ENCODE measurements around the gene OTOG.

OTOG gene, protein sequence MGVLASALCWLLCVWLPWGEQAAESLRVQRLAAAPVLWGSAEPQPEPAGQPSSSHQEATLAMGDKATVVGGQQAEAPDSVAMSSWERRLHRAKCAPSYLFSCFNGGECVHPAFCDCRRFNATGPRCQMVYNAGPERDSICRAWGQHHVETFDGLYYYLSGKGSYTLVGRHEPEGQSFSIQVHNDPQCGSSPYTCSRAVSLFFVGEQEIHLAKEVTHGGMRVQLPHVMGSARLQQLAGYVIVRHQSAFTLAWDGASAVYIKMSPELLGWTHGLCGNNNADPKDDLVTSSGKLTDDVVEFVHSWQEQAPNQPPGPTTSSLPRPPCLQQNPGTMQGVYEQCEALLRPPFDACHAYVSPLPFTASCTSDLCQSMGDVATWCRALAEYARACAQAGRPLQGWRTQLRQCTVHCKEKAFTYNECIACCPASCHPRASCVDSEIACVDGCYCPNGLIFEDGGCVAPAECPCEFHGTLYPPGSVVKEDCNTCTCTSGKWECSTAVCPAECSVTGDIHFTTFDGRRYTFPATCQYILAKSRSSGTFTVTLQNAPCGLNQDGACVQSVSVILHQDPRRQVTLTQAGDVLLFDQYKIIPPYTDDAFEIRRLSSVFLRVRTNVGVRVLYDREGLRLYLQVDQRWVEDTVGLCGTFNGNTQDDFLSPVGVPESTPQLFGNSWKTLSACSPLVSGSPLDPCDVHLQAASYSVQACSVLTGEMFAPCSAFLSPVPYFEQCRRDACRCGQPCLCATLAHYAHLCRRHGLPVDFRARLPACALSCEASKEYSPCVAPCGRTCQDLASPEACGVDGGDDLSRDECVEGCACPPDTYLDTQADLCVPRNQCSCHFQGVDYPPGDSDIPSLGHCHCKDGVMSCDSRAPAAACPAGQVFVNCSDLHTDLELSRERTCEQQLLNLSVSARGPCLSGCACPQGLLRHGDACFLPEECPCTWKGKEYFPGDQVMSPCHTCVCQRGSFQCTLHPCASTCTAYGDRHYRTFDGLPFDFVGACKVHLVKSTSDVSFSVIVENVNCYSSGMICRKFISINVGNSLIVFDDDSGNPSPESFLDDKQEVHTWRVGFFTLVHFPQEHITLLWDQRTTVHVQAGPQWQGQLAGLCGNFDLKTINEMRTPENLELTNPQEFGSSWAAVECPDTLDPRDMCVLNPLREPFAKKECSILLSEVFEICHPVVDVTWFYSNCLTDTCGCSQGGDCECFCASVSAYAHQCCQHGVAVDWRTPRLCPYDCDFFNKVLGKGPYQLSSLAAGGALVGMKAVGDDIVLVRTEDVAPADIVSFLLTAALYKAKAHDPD (N-terminal part only)

DNA sequence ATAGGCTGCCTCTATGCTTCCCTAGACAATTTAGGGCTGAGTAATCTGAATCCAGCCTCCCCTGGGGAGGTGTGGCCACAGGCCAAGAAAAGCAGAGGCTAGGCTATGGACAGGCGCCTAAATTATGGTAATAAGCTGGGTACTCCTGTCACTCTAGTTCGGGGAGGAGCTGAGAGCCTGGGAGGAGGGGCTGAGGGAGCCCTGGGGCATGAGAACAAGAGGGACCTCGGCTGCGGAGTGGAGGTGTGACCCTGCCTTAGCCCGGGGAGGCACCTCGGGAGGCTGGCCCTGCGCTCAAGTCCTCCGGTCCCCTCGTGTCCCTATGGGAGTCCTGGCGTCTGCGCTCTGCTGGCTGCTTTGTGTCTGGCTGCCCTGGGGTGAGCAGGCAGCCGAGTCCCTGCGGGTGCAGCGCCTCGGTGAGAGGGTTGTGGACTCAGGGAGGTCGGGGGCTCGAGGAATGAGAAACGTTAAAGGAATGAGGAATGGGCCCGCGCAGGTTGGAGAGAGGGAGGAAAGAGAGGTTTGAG lies at the start of gene OTOG:
Gene OTOG, plus strand, starts transcription at position 209 of the 527 bp plus-strand sequence. Its CDS starts 114 bp downstream, at position 323.
- DNase-seq (ENCODE audit: low spot score), result no peak

DNA sequence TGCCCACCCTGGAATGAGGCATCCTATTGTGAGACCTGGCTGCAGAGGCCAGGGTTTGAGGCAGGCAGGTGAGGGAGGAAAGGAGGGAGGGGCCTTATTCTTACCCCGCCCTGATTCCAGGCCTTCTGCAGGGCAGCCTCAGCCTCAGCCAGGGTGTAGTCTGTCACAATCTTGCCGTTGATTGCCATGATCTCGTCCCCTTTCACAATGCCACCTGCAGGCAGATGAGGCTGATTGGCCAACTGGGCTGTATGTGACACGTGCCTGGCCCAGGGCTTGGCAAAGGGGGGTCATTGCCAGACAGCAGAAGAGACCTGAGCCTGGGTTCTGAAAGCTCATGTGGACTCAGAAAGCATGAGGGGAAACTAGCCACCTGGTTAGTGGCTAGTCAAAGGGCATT lies 49.0 kb upstream of the OTOG start:
- DNase-seq (ENCODE audit: low spot score), result no peak

DNA sequence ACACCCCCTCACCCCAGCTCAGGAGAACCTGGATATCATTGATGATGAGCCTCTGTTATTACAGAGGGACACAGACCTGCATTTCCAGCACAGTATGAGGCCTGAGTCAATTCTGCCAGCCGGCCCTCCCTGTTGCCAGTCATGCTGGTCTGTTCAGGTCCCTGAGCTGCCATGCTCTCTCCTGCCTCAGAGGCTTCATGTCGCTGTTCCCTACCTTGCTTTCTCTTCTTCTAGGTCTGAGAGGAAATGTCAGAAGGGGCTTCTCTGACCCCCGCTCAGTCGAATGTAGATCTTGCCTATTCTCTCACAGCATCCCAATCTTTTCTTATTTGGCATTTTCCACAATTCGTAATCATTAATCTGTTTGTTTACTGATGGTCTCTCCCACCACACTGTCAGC lies 48.6 kb upstream of the OTOG start:
- DNase-seq (ENCODE audit: low spot score), result no peak

DNA sequence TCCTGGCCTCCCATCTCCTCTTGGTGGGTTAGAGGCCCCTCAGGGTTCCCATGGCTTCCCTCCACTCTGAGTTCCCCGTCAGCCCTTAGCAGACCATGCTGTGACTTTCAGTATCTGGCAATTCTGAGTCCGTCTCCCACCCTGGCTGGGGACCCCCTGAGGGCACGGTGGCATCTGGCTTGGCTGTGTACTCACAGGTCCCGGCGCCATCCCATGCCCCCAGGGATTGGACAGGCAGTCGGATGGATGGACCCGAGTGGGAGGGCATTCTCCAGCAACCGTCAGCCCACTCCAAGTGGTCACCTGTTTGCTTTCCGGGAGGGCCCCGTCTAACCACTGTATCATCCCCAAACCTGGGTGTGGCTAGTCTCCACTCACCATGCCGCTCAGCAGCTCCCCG lies 46.4 kb upstream of the OTOG start:
- no peak for DNase-seq (ENCODE audit: low spot score)

DNA sequence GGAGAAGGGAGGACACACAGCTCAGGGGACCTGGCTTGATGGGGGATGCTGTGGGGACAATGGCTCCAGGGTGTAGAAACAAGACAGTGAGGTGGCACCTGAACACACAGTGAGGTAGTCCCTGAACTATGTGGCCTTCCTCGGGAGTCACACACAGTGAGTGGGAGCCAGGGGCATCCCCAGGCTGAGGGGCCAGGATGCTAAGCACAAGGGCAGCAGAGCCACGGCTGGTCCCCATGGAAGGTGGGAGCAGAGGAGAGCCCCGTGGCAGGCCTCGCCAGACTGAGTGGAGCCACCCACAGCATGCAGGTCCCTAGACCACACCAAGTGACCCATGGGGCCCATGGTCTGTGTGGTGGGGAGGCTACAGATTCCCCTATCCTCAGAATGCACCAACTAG lies 44.4 kb upstream of the OTOG start:
- no peak for DNase-seq (ENCODE audit: low spot score)

DNA sequence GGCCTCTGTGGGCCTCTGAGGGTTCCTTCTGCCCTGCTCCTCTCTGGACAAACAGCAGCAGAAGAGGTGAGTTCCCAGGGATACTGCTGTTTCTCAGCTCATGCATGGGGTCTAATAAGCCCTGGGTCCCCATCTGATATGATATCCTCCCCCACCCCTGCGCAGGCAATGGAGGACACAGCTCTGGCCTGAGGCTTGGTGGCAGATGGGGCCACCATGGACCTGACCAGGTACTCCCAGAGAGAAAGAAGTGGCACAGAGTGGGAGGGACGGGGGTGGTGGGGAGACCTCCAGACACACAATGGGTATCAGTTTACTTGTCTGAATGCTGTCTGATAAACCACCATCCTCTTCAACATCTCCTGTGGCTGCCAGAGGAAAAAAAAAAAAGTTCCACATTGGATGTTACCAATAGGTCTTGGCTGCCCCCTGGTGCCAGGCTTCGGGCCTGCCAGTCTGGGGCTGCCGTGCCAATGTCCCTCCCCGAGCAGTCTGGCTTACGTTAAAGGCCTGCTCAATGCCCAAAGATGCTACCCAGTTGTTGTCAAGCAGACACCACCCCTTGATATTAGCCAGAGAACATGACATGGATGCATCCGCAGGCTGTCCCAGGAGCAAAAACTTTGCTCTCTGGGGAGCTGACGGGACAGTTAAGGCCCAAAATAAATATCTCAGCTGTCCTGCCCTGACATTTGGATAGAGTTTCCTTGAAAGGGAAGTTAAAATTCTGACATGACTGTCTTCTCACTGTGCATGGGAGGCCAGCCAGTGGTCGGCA lies 42.5 kb upstream of the OTOG start:
- peak; percentile 82 for DNase-seq (ENCODE audit: low spot score)

DNA sequence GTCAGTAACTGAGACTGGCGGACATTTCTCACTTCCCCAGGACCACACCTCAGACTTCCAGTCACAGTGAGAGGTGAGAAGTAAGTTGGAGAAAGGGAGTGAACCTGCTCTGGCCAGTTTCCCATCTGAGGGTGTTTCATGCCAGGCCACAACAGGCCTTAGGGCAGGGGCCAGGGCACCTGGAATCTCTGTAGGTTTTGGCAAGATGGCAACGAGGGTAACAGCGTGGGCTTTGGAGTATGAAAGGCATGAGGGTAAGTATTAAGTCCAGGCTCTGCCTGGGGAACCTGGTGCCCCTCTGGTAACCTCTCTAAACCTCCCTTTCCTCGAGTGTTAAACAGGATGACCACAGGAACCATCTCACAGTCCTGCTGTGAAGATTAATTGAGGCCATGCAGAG lies 41.9 kb upstream of the OTOG start:
- no peak for DNase-seq (ENCODE audit: low spot score)

DNA sequence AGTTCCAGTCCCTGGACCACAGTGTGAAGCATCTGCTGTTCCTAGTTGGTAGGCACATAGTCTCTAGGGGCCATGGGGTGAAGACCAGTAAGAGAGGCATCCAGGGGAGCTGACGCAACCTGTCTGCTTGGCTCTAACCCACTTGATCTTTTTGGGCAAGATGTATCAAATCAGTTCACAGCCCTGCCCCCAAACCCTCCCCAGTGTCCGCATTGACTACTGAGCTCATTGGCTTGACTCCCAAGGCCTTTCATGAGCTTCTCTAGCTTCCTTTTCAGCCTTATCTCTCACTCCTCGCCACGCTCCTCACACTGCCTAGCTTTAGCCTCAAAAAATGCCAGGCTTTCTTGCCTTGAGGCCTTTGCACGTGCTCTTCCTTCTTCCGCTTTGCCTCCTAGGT lies 40.7 kb upstream of the OTOG start:
- DNase-seq (ENCODE audit: low spot score), result no peak

DNA sequence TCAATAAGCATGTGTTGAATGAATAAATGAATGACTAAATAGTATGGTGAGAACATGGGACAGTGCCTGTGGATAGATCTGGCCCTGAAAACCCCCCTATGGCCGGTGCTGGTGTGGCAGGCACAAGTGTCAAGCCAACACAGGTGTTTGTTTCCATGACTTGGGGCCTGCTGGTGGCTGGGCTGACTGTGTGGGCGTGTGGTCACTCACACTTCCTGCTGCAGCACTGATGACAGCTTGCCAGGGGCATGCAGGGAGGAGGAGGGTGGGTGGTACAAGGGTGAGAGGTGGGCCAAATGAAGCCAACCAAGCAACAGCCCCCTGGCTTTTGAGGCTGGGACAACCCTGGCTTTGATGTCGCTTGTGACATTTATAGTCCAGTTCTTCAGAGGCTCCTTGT lies 40.1 kb upstream of the OTOG start:
- DNase-seq (ENCODE audit: low spot score), result no peak

DNA sequence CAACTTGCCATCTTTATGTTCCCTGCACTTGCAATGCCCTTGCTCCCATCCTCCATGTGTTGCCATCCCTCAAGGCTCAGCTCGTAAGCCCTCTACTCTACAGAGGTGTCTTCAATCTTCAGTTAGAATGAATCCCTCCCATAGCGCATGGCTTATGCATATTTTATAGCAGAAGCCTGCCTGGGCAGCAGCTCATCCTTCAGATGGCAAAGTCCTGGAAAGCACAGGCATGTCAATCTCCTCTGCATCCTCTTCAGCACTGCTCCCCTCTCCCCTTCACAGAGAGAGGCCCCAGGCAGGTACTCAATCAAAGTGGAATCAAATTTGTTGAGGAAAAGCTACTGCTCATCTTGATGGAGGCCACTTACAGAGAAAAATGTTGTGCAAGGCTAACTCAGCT lies 39.3 kb upstream of the OTOG start:
- no peak for DNase-seq (ENCODE audit: low spot score)

DNA sequence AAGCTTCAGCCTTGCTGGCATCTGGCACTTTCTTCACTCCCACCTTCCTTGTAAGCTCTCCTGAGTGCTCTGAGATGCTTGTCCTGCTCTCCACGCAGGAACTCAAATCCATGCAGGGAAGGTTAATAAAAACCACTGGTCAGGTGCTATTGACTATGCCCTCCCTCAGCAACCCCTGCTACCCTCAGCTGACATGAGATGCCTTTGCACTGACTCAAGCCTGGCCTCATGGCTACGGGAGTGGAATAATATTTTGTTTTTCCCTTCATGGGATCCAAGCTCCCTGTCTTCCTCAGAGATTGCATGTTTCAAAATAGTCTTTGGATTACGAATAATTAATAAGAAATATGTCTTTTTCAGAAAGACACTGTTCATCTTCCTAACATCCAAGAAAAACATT lies 38.8 kb upstream of the OTOG start:
- no peak for DNase-seq (ENCODE audit: low spot score)

DNA sequence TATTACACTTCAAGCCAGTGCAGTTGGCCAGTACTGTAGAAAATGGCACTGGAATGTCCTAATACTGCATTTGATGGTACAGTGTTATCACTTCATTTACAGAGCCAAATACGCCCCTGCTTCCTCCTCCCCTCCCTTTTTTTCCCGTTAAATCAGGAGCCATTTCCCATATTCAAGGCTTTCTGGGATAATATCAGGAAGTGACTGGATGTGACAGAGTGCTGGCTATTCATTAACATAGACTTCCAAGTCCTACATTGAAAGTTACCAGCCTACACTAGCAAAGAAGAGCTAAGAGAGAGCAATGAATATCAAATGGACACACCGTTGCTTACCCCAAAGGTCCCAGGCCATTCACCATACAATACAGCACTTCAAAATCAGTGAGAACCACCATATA lies 38.3 kb upstream of the OTOG start:
- DNase-seq (ENCODE audit: low spot score), result no peak

DNA sequence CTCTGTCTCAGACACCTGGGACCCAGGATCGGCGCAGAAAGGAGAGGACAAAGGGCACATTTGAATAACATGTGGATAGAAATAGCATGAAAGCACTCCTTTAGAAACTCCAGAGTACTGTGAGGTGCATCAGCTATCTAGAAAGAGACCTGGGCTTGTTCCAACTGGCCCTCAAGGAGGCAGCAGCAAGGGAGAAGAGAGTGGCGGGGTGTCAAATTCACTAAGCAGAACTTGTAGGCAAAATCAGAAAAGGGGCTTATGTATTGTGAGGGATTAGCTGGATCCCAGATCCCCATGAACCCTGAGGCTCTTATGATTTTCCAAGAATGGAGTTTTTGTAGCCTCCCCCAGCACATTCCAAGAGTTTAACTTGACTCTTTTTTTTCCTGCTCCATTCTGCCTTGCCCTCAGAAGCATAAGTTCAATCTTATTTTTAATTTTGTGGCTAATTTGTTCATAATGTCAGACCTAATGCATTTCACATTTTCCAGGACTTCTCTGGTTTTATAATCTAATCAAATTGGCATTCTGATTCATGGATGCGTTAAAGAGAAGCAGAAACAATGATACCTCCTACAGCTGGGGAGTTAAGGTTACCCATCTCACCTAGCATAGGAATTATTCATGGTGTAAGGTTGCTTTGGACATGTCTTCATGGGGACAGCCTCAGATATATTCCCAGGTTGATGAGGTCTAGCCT lies 36.4 kb upstream of the OTOG start:
- no peak for DNase-seq (ENCODE audit: low spot score)

DNA sequence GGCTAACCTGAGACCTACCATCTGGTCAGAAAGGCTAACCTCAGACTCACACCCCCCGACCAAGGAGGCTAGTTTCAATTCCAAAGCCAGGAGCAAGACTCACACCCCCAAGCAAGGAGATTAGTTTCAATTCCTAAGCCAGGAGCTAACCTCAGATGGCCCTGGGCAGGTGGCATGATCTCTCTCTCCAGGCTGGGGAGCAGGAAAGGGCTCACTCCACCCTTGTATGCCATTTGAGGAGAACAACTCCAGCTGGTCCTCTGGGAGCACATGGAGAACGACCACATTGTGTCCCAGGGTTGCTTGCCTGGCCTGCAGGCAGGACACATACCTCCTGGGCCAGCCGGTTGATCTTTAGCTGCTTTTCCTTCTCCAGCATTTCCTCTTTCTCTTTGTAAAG lies 35.5 kb upstream of the OTOG start:
- no peak for DNase-seq (ENCODE audit: low spot score)

DNA sequence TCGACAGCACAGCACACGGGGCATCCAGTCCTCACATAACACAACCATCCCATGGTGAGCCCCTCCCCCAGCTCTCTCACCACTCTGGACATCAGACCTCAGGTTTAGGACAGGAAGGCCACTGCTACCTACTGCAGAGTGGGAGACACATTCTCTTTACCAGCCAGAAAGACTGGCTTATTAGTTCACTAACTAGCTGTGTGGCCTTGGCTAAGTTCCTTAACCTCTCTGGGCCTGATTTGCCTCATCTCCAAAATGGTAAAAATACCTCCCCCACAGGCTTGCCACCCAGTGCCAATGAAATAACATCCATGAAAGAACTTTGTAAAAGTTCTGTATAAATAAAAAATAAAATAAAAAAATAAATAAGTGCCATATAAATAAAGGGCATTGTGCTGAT lies 35.0 kb upstream of the OTOG start:
- no peak for DNase-seq (ENCODE audit: low spot score)

DNA sequence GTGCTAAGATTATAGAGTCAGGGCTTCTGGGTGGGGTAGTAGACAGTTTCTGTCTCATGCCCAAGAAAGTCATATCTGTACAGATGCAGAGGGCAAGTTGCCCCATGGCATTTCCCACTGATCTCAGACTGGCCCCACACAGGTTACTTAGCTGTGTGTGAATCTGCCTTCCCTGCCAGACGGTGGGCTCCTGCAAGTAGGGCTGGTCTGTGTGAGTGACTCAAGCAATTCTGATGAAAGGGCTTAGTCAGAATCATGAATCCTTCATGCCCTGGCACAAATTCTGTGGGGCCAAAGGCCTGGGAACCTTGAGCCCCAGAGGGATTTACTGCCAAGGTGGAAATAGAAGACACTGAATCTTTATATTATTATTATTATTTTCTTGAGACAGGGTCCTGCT lies 33.2 kb upstream of the OTOG start:
- DNase-seq (ENCODE audit: low spot score), result no peak

DNA sequence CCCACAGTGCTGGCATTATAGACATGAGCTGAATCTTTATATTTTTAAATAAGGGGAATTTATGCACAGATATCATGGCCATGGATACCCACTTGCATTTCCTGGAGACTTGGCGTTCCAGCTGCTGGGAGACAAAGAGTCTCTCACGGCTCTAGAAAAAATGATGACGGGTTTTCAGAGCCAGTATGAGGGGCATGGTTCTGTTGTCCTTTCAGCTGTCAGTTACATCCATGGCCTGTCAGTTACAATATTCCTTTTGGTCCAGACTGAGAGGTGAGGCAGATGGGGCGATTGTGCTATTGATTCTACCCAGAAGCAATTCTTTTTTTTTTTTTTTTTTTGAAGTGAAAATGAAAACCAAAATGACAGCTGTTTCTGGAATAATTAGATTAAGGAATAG lies 32.6 kb upstream of the OTOG start:
- DNase-seq (ENCODE audit: low spot score), result no peak

DNA sequence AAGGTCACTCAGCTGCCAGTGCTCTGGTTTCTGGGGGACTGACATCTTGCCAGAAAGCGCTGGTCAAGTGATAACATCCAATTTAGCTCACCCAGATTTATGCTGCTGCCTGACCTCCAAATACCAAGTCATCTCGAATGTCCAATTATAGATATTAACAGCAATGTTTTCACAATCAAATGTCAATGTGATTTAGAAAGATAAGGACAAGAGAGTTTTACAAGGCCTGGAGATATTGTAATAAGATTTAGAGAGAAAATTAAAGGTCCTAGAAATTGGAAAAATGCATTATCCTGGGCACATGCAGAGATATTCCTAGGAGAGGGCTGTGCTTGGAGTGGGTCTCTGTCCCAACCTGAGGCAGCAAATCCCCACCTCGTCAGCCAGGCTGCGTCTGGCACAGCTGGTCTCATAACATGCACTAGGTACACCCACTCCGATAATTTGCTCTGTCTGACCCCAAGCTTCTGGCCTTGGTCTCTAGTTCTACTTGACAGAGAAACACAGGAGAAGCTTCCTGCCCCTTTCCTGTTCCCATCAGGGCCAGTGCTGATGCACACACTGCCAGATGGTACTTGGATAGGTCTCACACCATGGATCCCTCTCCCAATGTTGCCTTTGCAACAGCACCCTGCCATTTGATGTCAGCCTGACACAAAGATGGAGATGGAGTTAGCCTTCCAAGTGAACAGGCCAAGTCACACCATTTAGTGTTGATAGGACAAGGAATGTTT lies 31.4 kb upstream of the OTOG start:
- no peak for DNase-seq (ENCODE audit: low spot score)

DNA sequence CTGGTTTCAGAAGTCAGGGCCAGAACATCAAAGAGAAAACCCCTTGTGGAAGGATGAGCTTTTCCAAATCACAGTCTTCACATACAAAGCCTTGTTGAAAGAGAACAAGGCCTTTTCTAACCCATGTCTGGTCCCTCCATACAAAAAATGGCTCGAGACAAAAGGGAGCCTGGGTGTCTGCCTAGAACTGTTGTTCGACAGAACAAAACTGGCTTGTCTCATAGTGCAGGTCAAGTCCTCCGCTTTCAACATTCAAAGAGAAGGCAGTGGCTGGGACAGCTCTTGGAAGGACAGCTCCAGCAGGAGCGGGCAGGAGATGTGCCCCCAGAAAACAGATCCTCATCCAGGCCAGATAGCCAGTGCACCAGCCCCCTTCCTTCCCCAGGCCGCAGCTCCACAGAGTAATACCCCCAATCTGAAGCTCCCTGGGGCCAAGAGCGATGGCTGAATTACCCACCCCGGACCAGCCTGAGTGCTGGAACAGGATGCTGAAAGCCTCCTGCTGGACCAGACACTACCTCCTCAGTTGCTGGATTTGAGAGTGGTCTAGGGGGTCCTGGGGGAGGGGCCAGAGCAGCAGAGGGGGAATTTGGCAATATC lies 30.4 kb upstream of the OTOG start:
- DNase-seq (ENCODE audit: low spot score), result no peak

DNA sequence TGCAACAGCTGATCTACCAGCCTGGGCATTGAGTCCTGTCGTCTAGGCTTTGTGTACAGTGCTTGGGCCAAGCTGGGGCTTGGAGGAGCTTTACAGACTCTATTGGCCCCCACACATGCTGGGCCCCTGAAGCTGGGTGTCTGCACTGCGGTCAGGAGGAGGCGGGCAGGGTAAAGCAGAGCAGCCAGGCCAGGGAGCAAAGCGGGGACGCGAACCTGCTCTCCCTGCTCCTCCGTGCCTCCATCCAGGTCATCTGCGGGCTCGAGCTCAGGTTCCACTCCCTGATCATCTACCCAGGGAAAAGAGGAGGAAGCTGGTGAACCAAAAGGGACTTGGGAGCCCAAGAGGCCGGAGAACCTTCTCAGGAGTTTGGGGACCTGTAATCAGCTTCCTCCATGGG lies 29.9 kb upstream of the OTOG start:
- DNase-seq (ENCODE audit: low spot score), result no peak

All from AG08396 (cell line).